Nephron (organoid): Measurements from ENCODE around the gene SKAP1.

ENCODE experiments used
- H3K27ac Mint-ChIP-seq, 3 experiments: 2 replicates each; pipeline ENCODE4 v1.8.0; 2020; ENCODE audit warnings: mixed read lengths in 3 of 3, mild to moderate bottlenecking in 2 of 3, moderate library complexity in 1 of 3
- H3K27me3 Mint-ChIP-seq: 2 replicates; pipeline ENCODE4 v1.8.0; 2021; ENCODE audit warnings: low read depth, mild to moderate bottlenecking, moderate library complexity, mixed read lengths
- H3K36me3 Mint-ChIP-seq: 2 replicates; pipeline ENCODE4 v1.8.0; 2020; ENCODE audit warnings: low read depth, mixed read lengths
- H3K4me1 Mint-ChIP-seq: 2 replicates; pipeline ENCODE4 v1.8.0; 2020; ENCODE audit warnings: mixed read lengths
- H3K4me3 Mint-ChIP-seq, 3 experiments: 2 replicates each; pipeline ENCODE4 v1.8.0; 2020; ENCODE audit warnings: mild to moderate bottlenecking in 3 of 3, mixed read lengths in 3 of 3, moderate library complexity in 2 of 3
- H3K9me3 Mint-ChIP-seq: 2 replicates; pipeline ENCODE4 v1.8.0; 2020; ENCODE audit warnings: mixed read lengths
- CTCF ChIP-seq, 3 experiments: fragments of 200-600 bp; sonication (generic); IDR thresholded peaks; one replicate each; pipeline ENCODE4 v1.5.0; 2021; ENCODE audit warnings: antibody characterized with exemption in 3 of 3; ENCODE audit not compliant: unreplicated experiment in 3 of 3

Gene SKAP1

GRCh38 chr17:48439110-48439850, 9.3 kb upstream of the SKAP1 start:
- no peak for TF ChIP-seq CTCF (IDR thresholded peaks at IDR 0.05; ENCODE audit: unreplicated experiment in 3 of 3)
- H3K9me3 Mint-ChIP-seq = no peaks in the 10 kb centered on the region
- peak overlapping the region in 2 of 3 experiments; percentile 41 to 86 for H3K27ac Mint-ChIP-seq
- H3K36me3 Mint-ChIP-seq = no peaks in the 10 kb centered on the region
- H3K4me3 Mint-ChIP-seq = no peak overlapping the region
- H3K27me3 Mint-ChIP-seq = peaks cover 28% of the 10 kb centered on the region
- H3K4me1 Mint-ChIP-seq = peaks cover 17% of the 10 kb centered on the region

- H3K9me3 Mint-ChIP-seq = no peaks in the 10 kb centered on the region
- peaks cover 34% of the 10 kb centered on the region for H3K27me3 Mint-ChIP-seq
- H3K4me1 Mint-ChIP-seq = peaks cover 17% of the 10 kb centered on the region
- no peak for TF ChIP-seq CTCF (IDR thresholded peaks at IDR 0.05; ENCODE audit: unreplicated experiment in 3 of 3)
- H3K36me3 Mint-ChIP-seq = no peaks in the 10 kb centered on the region
- peak overlapping the region in 2 of 3 experiments; percentile 10 to 38 for H3K27ac Mint-ChIP-seq
- no peak overlapping the region for H3K4me3 Mint-ChIP-seq
Measured at GRCh38 chr17:48438516-48439061, 8.6 kb upstream of the SKAP1 start.

- Mint-ChIP-seq H3K4me1 (peaks cover 21% of the 10 kb centered on the region), H3K9me3 (no peaks in the 10 kb centered on the region), H3K27ac (no peak overlapping the region), H3K36me3 (no peaks in the 10 kb centered on the region), H3K4me3 (no peak overlapping the region), H3K27me3 (peaks cover 76% of the 10 kb centered on the region)
- no peak for TF ChIP-seq CTCF (IDR thresholded peaks at IDR 0.05; ENCODE audit: unreplicated experiment in 3 of 3)
Measured at GRCh38 chr17:48433896-48434295, 3.9 kb upstream of the SKAP1 start.

- Mint-ChIP-seq H3K27me3 (peaks cover 84% of the 10 kb centered on the region), H3K4me1 (peaks cover 24% of the 10 kb centered on the region), H3K9me3 (no peaks in the 10 kb centered on the region)
Measured at GRCh38 chr17:48432820-48433775, 3.1 kb upstream of the SKAP1 start.

GRCh38 chr17:48429156-48429555, 858 bp downstream of the SKAP1 start:
- H3K9me3 Mint-ChIP-seq = no peaks in the 10 kb centered on the region
- peak overlapping the region in 2 of 3 experiments; percentile 55 to 70 for H3K4me3 Mint-ChIP-seq
- no peaks in the 10 kb centered on the region for H3K36me3 Mint-ChIP-seq
- H3K4me1 Mint-ChIP-seq = peaks cover 24% of the 10 kb centered on the region
- H3K27me3 Mint-ChIP-seq = peaks cover 61% of the 10 kb centered on the region
- no peak overlapping the region for H3K27ac Mint-ChIP-seq
- TF ChIP-seq CTCF (IDR thresholded peaks at IDR 0.05; ENCODE audit: unreplicated experiment in 3 of 3) = no peak

More at GRCh38 chr17:48432820-48433775, 3.1 kb upstream of the SKAP1 start:
- no peak overlapping the region for H3K4me3 Mint-ChIP-seq
- H3K27ac Mint-ChIP-seq = no peak overlapping the region
- no peak for TF ChIP-seq CTCF (IDR thresholded peaks at IDR 0.05; ENCODE audit: unreplicated experiment in 3 of 3)
- no peaks in the 10 kb centered on the region for H3K36me3 Mint-ChIP-seq
